ENCODE measurements around the gene MYO1D.

GRCh38 chr17:32533296-32533695, 343.6 kb downstream of the MYO1D start:
- TF ChIP-seq CTCF (conservative IDR thresholded peaks at IDR 0.05) (no peak), EZH2 (IDR thresholded peaks at IDR 0.05; ENCODE audit: low read depth) (no peak)
